GM12878 (cell line): Measurements from ENCODE around the gene DLGAP3. TPM values are rescaled to one million over a fixed set of nuclear protein-coding genes. Genes with fewer than 3 reads are reported as not detected.
A peak's percentile ranks its signal among the peaks of the same experiment; 100 is the strongest.

Source experiments
- BCL3 ChIP-seq: IDR thresholded peaks from 2 replicates; pipeline ENCODE4 v1.6.1; 2011; ENCODE audit warnings: borderline replicate concordance, low read depth, mild to moderate bottlenecking, moderate library complexity, low read length; ENCODE audit not compliant: insufficient read depth, poor library complexity, severe bottlenecking
- BCLAF1 ChIP-seq: fragments of 450-650 bp; IDR thresholded peaks from 2 replicates; pipeline ENCODE4 v1.6.1; 2017; ENCODE audit warnings: antibody characterized with exemption, mild to moderate bottlenecking, moderate library complexity
- CBX5 ChIP-seq: sonication (generic); IDR thresholded peaks from 2 replicates; pipeline ENCODE4 v1.6.1; 2016; ENCODE audit warnings: low read depth, moderate library complexity, mild to moderate bottlenecking, inconsistent platforms
- ESRRA ChIP-seq: IDR thresholded peaks from 2 replicates; pipeline ENCODE4 v1.6.1; 2012; ENCODE audit warnings: mild to moderate bottlenecking, low read length, improper control_type of control experiment
- HDAC2 ChIP-seq: fragments of 200-600 bp; sonication (generic); IDR thresholded peaks from 2 replicates; pipeline ENCODE4 v1.6.1; 2017
- MLLT1 ChIP-seq: fragments of 450-650 bp; IDR thresholded peaks from 2 replicates; pipeline ENCODE4 v1.6.1; 2016; ENCODE audit warnings: mild to moderate bottlenecking
- MYC ChIP-seq: IDR thresholded peaks from 2 replicates; pipeline ENCODE4 v1.6.1; 2011; ENCODE audit warnings: mild to moderate bottlenecking, low read length, moderate library complexity, inconsistent platforms; ENCODE audit not compliant: insufficient read depth, insufficient replicate concordance, insufficient read length, severe bottlenecking
- NR2C2 ChIP-seq: IDR thresholded peaks from 2 replicates; pipeline ENCODE4 v1.6.1; 2011; ENCODE audit warnings: borderline replicate concordance, low read depth; ENCODE audit not compliant: control insufficient read depth, insufficient read length
- POLR2AphosphoS5 ChIP-seq: IDR thresholded peaks from 2 replicates; pipeline ENCODE4 v1.6.1; 2011; ENCODE audit warnings: mild to moderate bottlenecking, low read length, inconsistent platforms
- RAD21 ChIP-seq: IDR thresholded peaks from 2 replicates; pipeline ENCODE4 v1.6.1; 2011; ENCODE audit warnings: mild to moderate bottlenecking, low read depth, low read length, moderate library complexity; ENCODE audit not compliant: insufficient read depth
- TCF3 ChIP-seq: IDR thresholded peaks from 2 replicates; pipeline ENCODE4 v1.6.1; 2012; ENCODE audit warnings: low read depth, mild to moderate bottlenecking, low read length, borderline replicate concordance; ENCODE audit not compliant: insufficient read depth
- WRNIP1 ChIP-seq: IDR thresholded peaks from 2 replicates; pipeline ENCODE4 v1.6.1; 2011; ENCODE audit warnings: low read depth, low read length, improper control_type of control experiment, borderline replicate concordance
- YBX1 ChIP-seq: fragments of 450-650 bp; IDR thresholded peaks from 2 replicates; pipeline ENCODE4 v1.6.1; 2016; ENCODE audit warnings: antibody characterized with exemption
- ZBTB33 ChIP-seq: fragments of 450-650 bp; IDR thresholded peaks from 2 replicates; pipeline ENCODE4 v1.6.1; 2017; ENCODE audit warnings: mild to moderate bottlenecking
- ZBTB40 ChIP-seq: fragments of 450-650 bp; IDR thresholded peaks from 2 replicates; pipeline ENCODE4 v1.6.1; 2016; ENCODE audit warnings: mild to moderate bottlenecking, moderate library complexity, borderline replicate concordance
- ZNF622 ChIP-seq: fragments of 450-650 bp; IDR thresholded peaks from 2 replicates; pipeline ENCODE4 v1.6.1; 2017; ENCODE audit warnings: mild to moderate bottlenecking, inconsistent platforms
- ZSCAN29 ChIP-seq: fragments of 450-650 bp; IDR thresholded peaks from 2 replicates; pipeline ENCODE4 v1.6.1; 2017; ENCODE audit warnings: mild to moderate bottlenecking, moderate library complexity
- polyA plus RNA-seq, 11 experiments: library from polyadenylated mRNA; depleted of rRNA in 4 of 11; unstranded in 6 of 11; stranded (reverse) in 5 of 11; fragments of >200 nt; fragmentation: Nextera tagmentation in 4 of 11; fragmentation: Illumina TruSeq in 1 of 11; extraction: Ambion mirVana in 4 of 11; extraction: Trizol in 1 of 11; gene quantifications; 1 replicate in 1 of 11; 2 replicates in 10 of 11; pipeline versions ENCODE4 v1.2.1 to v1.2.3, GENCODE V29; 2011 to 2016; ENCODE audit warnings: inconsistent platforms in 2 of 11, missing spikeins in 2 of 11, low read depth in 1 of 11
- total RNA-seq, 4 experiments: library from RNA; depleted of rRNA in 3 of 4; stranded (reverse); fragments of >200 nt in 3 of 4; fragmentation: Illumina TruSeq in 1 of 4; extraction: Trizol in 1 of 4; gene quantifications; 2 replicates each; pipeline versions ENCODE4 v1.2.1 to v1.2.3, GENCODE V29; 2013 to 2021

DLGAP3 gene
- total and polyA plus RNA-seq, 10 of the 15 experiments (the other 5 are each of a cell fraction or from before 2014, with no cell fraction given): 0.03 to 0.15 (median 0.08) TPM; not detected in 4

- TF ChIP-seq BCLAF1 (no peak), POLR2AphosphoS5 (peak; percentile 97), BCL3 (no peak), MYC (peak; percentile 63), ZBTB33 (no peak), RAD21 (no peak), ZBTB40 (peak; percentile 87), WRNIP1 (no peak), CBX5 (no peak; the same call in 1 of the 2 replicates), YBX1 (no peak), ESRRA (no peak), NR2C2 (no peak), MLLT1 (no peak), TCF3 (0 out of 2 replicates have a peak, but pooled peaks have one; percentile 22), HDAC2 (no peak), ZSCAN29 (no peak), ZNF622 (no peak)
These were observed 69.8 kb downstream of the DLGAP3 start, which contains the start of gene SMIM12 (continued) for GRCh38 chr1:34859446-34860200.
